K562 (cell line): ENCODE data around the gene POLE2. TPM values are rescaled to one million over a fixed set of nuclear protein-coding genes. Genes with fewer than 3 reads are reported as not detected.

Source experiments
- CBFA2T2 ChIP-seq: fragments of 450-650 bp; conservative IDR thresholded peaks from 2 replicates; pipeline ENCODE4 v1.6.1; 2017; ENCODE audit warnings: mild to moderate bottlenecking
- CBFA2T3 ChIP-seq: fragments of 450-650 bp; IDR thresholded peaks from 2 replicates; pipeline ENCODE4 v1.6.1; 2017
- CBX5 ChIP-seq: IDR thresholded peaks from 2 replicates; pipeline ENCODE4 v1.6.1; 2014; ENCODE audit warnings: low read depth, borderline replicate concordance
- DEAF1 ChIP-seq: fragments of 450-650 bp; formaldehyde crosslinking; IDR thresholded peaks from 2 replicates; pipeline ENCODE4 v1.4.0; 2020; ENCODE audit warnings: mild to moderate bottlenecking, moderate library complexity
- GABPB1 ChIP-seq: sonication (generic); formaldehyde crosslinking; IDR thresholded peaks from 2 replicates; pipeline ENCODE4 v1.8.0; 2022; ENCODE audit warnings: mild to moderate bottlenecking, missing genetic modification reagents
- GATA2 ChIP-seq: sonication (generic); formaldehyde crosslinking; IDR thresholded peaks from 2 replicates; pipeline ENCODE4 v1.4.0; 2020; ENCODE audit warnings: mild to moderate bottlenecking, missing genetic modification reagents
- HEY1 ChIP-seq: fragments of 250-450 bp; sonication (Bioruptor Pico); IDR thresholded peaks from 2 replicates; pipeline ENCODE4 v1.5.0; 2020; ENCODE audit warnings: mild to moderate bottlenecking, moderate library complexity, borderline replicate concordance
- HNRNPL ChIP-seq: fragments of 200-400 bp; formaldehyde crosslinking; IDR thresholded peaks from 2 replicates; pipeline ENCODE4 v1.6.1; 2017; ENCODE audit warnings: low read depth, mild to moderate bottlenecking, low read length
- KDM5B ChIP-seq: fragments of 200-600 bp; sonication (generic); IDR thresholded peaks from 2 replicates; pipeline ENCODE4 v1.6.1; 2012; ENCODE audit warnings: low read depth, mild to moderate bottlenecking, moderate library complexity, low read length, control low read depth, inconsistent platforms; ENCODE audit not compliant: insufficient replicate concordance
- KLF1 ChIP-seq: fragments of 450-650 bp; IDR thresholded peaks from 2 replicates; pipeline ENCODE4 v1.6.1; 2016; ENCODE audit warnings: missing genetic modification characterization, missing compliant biosample characterization
- MAFG ChIP-seq: fragments of 450-650 bp; conservative IDR thresholded peaks from 2 replicates; pipeline ENCODE4 v1.6.1; 2016; ENCODE audit warnings: missing genetic modification characterization, missing compliant biosample characterization
- MEIS2 ChIP-seq: fragments of 450-650 bp; IDR thresholded peaks from 2 replicates; pipeline ENCODE4 v1.6.1; 2014; ENCODE audit warnings: mild to moderate bottlenecking; ENCODE audit not compliant: partially characterized antibody
- MYNN ChIP-seq, 2 experiments: sonication (generic); formaldehyde crosslinking in 1 of 2; IDR thresholded peaks; 2 replicates each; pipeline versions ENCODE4 v1.5.0 to v1.6.1; 2016 to 2020; ENCODE audit warnings: antibody characterized with exemption in 1 of 2, missing genetic modification reagents in 1 of 2
- NONO ChIP-seq, 2 experiments: fragments of 200-400 bp in 1 of 2; fragments of 450-650 bp in 1 of 2; formaldehyde crosslinking in 1 of 2; IDR thresholded peaks; 2 replicates each; pipeline ENCODE4 v1.6.1; 2017; ENCODE audit warnings: low read depth in 2 of 2, mild to moderate bottlenecking in 2 of 2, moderate library complexity in 2 of 2, low read length in 1 of 2
- RHOXF2B ChIP-seq: fragments of 250-450 bp; sonication (Bioruptor Pico); conservative IDR thresholded peaks from 2 replicates; pipeline ENCODE4 v1.5.1; 2021
- RNF2 ChIP-seq: sonication (generic); IDR thresholded peaks from 2 replicates; pipeline ENCODE4 v1.6.1; 2016
- SIX5 ChIP-seq, 2 experiments: IDR thresholded peaks; 2 replicates each; pipeline ENCODE4 v1.6.1; 2011; ENCODE audit warnings: low read length in 2 of 2, borderline replicate concordance in 1 of 2, low read depth in 1 of 2, mild to moderate bottlenecking in 1 of 2, moderate library complexity in 1 of 2; ENCODE audit not compliant: insufficient read depth in 1 of 2
- SMARCA5 ChIP-seq: fragments of 450-650 bp; IDR thresholded peaks from 2 replicates; pipeline ENCODE4 v1.6.1; 2016
- STAG1 ChIP-seq: sonication (generic); formaldehyde crosslinking; IDR thresholded peaks from 2 replicates; pipeline ENCODE4 v1.5.0; 2020; ENCODE audit warnings: missing genetic modification reagents, borderline replicate concordance
- TEAD4 ChIP-seq, 2 experiments: sonication (generic) in 1 of 2; formaldehyde crosslinking in 1 of 2; IDR thresholded peaks; 2 replicates each; pipeline versions ENCODE4 v1.6.1 to v1.8.0; 2012 to 2022; ENCODE audit warnings: borderline replicate concordance in 1 of 2, inconsistent platforms in 1 of 2, low read length in 1 of 2, mild to moderate bottlenecking in 1 of 2, missing genetic modification reagents in 1 of 2
- TGIF2 ChIP-seq: sonication (generic); formaldehyde crosslinking; IDR thresholded peaks from 2 replicates; pipeline ENCODE4 v1.8.1; 2022; ENCODE audit warnings: mild to moderate bottlenecking, missing genetic modification reagents, moderate library complexity
- ZC3H8 ChIP-seq: fragments of 450-650 bp; IDR thresholded peaks from 2 replicates; pipeline ENCODE4 v1.6.1; 2017
- ZFP1 ChIP-seq: fragments of 450-650 bp; formaldehyde crosslinking; IDR thresholded peaks from 2 replicates; pipeline ENCODE4 v1.4.0; 2020; ENCODE audit warnings: mild to moderate bottlenecking, mixed read lengths
- ZNF174 ChIP-seq: fragments of 250-450 bp; sonication (Bioruptor Pico); IDR thresholded peaks from 2 replicates; pipeline ENCODE4 v1.4.0; 2020; ENCODE audit warnings: mild to moderate bottlenecking
- ZNF224 ChIP-seq: sonication (generic); formaldehyde crosslinking; IDR thresholded peaks from 2 replicates; pipeline ENCODE4 v1.8.0; 2022; ENCODE audit warnings: mild to moderate bottlenecking, missing genetic modification reagents
- ZNF584 ChIP-seq: fragments of 200-800 bp; sonication (Bioruptor generic); IDR thresholded peaks from 2 replicates; pipeline ENCODE4 v1.6.1; 2016; ENCODE audit warnings: low read depth, mild to moderate bottlenecking, missing genetic modification characterization, missing compliant biosample characterization
- ZNF79 ChIP-seq: fragments of 250-450 bp; sonication (Bioruptor Pico); IDR thresholded peaks from 2 replicates; pipeline ENCODE4 v1.4.0; 2020; ENCODE audit warnings: low read depth, mild to moderate bottlenecking, moderate library complexity
- polyA plus RNA-seq, 8 experiments: library from polyadenylated mRNA; depleted of rRNA in 4 of 8; stranded (reverse) in 5 of 8; unstranded in 3 of 8; fragments of >200 nt; fragmentation: Nextera tagmentation in 2 of 8; fragmentation: Illumina TruSeq in 1 of 8; extraction: Ambion mirVana in 2 of 8; extraction: Trizol in 1 of 8; gene quantifications; 2 replicates each; pipeline versions ENCODE4 v1.2.1 to v1.2.3, GENCODE V29; 2011 to 2014; ENCODE audit warnings: inconsistent platforms in 1 of 8, missing spikeins in 1 of 8
- total RNA-seq, 7 experiments: library from RNA; depleted of rRNA in 6 of 7; stranded (reverse); fragments of >200 nt in 6 of 7; fragmentation: Illumina TruSeq in 2 of 7; extraction: Trizol in 2 of 7; gene quantifications; 2 replicates each; pipeline versions ENCODE4 v1.2.1 to v1.2.3, GENCODE V29; 2011 to 2021; ENCODE audit warnings: low replicate concordance in 1 of 7

POLE2 gene
- total and polyA plus RNA-seq, 9 of the 15 experiments (the other 6 are each of a cell fraction or from before 2014, with no cell fraction given), result 30.7 to 78.4 (median 55.4) TPM

DNA sequence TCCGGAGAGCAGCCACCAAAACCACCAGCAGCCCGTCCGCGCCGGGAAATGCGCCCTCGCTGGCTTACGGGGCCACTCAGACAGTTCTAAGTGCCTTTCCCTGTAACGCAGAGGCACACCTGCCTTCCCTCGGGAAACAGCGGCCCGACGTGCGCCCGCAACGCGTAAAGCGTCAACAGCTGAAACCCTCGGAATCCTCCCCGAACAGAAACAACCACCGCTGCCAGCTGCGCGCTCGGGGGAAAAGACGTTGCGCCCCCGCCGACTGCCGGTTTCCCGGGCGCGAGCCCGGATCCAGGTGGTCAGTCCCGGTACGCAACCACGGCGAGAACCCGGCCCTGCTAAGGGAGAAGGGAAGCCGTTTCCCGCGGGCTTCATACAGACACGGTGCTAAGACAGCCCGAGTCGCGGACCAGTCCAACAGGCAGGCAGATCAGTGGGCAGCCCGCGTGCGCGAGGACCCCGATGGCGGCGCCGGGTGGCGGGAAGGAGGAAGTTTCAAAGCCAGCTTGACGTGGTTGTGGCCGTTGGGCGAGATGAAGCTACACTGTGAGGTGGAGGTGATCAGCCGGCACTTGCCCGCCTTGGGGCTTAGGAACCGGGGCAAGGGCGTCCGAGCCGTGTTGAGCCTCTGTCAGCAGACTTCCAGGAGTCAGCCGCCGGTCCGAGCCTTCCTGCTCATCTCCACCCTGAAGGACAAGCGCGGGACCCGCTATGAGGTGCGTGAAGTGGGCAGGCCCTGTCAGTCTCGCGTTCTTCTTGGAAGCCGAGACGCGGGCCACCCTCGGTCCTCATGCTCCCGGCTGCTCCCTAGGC lies 89.3 kb downstream of the POLE2 start, which contains the start of gene LRR1 (continued):
- TF ChIP-seq HNRNPL, result no peak
- TF ChIP-seq NONO (IDR thresholded peaks at IDR 0.05; ENCODE audit: low read depth in 2 of 2, low read length in 1 of 2), result no peak
- TF ChIP-seq KDM5B, result peak; percentile 85
- no peak for TF ChIP-seq ZNF174
- no peak for TF ChIP-seq ZNF79 (CRISPR knock-in tag)
- TF ChIP-seq GABPB1 (CRISPR knock-in tag), result peak; percentile 15; the same call in 1 of the 2 replicates
- TF ChIP-seq TGIF2 (CRISPR knock-in tag), result no peak
- no peak; the same call in none of the 2 replicates for TF ChIP-seq TEAD4 (IDR thresholded peaks at IDR 0.05; ENCODE audit: low read length)
- TF ChIP-seq TEAD4 (CRISPR knock-in tag; IDR thresholded peaks at IDR 0.05; ENCODE audit: borderline replicate concordance), result no peak
- TF ChIP-seq GATA2 (CRISPR knock-in tag), result no peak
- TF ChIP-seq MAFG (tag), result no peak
- TF ChIP-seq MYNN (IDR thresholded peaks at IDR 0.05), result no peak
- TF ChIP-seq MYNN (CRISPR knock-in tag; IDR thresholded peaks at IDR 0.05), result no peak
- TF ChIP-seq CBX5, result no peak
- no peak for TF ChIP-seq CBFA2T2
- TF ChIP-seq HEY1, result no peak
- TF ChIP-seq SIX5 (IDR thresholded peaks at IDR 0.05; ENCODE audit: borderline replicate concordance in 1 of 2, insufficient read depth in 1 of 2, low read depth in 1 of 2, low read length in 2 of 2), result no peak
- no peak for TF ChIP-seq KLF1 (tag)
- TF ChIP-seq ZC3H8, result no peak
- TF ChIP-seq STAG1, result no peak
- TF ChIP-seq MEIS2, result peak; percentile 20
- TF ChIP-seq RHOXF2B (CRISPR knock-in tag), result no peak
- TF ChIP-seq ZNF584 (CRISPR knock-in tag), result no peak
- no peak for TF ChIP-seq ZNF224 (CRISPR knock-in tag)
- no peak for TF ChIP-seq RNF2
- TF ChIP-seq SMARCA5, result no peak
- no peak for TF ChIP-seq CBFA2T3
- TF ChIP-seq DEAF1, result no peak
- TF ChIP-seq ZFP1 (CRISPR knock-in tag), result no peak
